HG02981 (cell line): ENCODE measurements around the gene ABO.
"Not testable (repeated sequence)": the region's sequence is repeated elsewhere in the genome, so short reads cannot be mapped to it uniquely, and the experiment has no call there.

Experiments
- ATAC-seq: cut with Tn5 transposase; IDR thresholded peaks from one replicate; pipeline ENCODE4 v1.9.1; 2021; ENCODE audit warnings: mild to moderate bottlenecking, moderate library complexity; ENCODE audit not compliant: unreplicated experiment

ABO gene

DNA sequence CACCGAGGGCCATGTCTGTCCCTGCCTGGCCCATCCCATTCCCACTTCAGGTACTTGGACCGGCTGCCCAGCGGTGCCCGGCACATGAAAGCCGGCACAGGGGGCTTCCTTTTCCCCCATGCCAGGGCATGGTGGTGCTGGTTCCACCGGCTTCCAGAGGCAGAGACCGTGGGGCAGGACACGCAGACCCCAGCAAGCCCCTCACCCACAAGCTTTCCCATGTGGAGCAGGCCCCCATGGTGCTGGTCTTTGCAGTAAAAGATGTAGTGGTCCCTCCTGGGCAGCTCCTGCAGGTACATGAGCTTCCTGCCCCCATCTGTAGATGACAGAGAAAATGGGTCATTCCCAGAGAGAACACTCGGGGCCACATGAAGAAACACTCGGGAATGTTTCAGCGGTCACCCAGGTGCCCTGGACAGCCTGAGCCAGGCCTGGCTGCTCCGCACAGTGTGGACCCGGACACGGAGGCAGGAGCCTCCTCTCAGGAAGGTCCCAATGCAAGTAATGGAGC is 67.9 kb downstream of the ABO start:
- ATAC-seq, result no peak

DNA sequence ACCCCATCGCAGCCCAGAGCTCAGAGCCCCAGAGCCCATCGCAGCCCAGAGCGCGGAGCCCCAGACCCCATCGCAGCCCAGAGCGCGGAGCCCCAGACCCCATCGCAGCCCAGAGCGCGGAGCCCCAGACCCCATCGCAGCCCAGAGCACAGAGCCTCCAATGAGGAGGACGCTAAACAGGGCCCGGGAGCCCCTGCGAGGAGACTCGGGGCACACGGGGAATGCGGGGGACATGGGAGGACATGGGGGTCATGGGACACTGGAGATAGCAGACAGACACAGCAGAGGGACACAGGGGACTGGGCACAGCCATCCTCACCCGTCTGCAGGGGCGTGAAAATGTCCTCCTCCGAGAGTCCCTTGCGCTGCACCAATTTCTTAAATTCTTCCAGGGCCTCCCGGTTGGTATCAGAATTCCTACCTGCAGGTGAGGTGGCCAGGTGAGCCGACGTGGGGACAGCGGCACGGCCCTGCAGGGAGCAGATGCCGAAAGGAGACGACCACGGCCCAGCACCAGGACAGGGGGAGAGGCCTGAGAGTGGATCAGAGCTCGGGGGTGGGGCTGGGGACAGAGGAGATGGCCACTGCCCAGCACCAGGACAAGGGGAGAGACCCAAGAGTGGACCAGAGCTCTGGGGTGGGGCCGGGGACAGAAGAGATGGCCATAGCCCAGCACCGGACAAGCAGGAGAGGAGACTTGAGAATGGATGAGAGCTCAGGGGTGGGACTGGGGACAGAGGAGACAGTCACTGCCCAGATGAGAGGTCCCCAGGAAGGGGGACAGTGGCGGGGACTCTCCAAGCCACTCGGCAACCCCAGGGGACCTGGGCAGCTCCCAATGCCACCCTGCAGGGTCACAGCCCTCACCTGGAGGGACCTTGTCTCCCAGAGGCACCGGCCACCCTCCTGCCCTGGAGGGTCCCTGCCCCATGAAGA is 68.7 kb downstream of the ABO start:
- no peak for ATAC-seq

DNA sequence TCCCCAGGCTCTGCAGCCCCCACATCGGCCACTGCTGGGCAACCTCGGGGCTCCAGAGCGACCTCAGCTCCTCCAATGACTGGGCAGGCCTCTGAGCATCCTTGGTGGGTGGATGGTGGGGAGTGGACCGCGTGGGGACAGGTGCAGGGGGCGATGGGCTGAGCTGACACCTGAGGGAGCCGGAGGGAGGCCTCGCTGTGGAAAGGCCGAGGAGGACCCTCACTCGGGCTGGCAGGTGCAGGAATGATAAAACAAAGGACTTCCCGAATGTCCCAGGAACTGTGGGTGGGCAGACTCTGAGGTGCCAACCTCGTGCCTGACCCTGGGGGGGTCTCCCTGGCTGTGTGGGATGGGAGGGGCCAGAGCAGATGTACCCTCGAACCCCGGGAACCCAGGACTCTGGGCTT is 69.5 kb downstream of the ABO start:
- ATAC-seq, result not testable (repeated sequence)
